Lower leg skin (tissue), 4 donors: ENCODE measurements around the gene MAP1B. TPM values are rescaled to one million over a fixed set of nuclear protein-coding genes. Genes with fewer than 3 reads are reported as not detected.

ENCODE experiments used
- DNase-seq, 2 donors: peaks; one replicate each; pipeline ENCODE4 v3.0.0-alpha.2; 2019; ENCODE audit warnings: low spot score in 2 of 2
- H3K4me3 ChIP-seq: fragments of 200-600 bp; sonication (generic); 2 replicates; pipeline ENCODE4 v1.5.1; 2017; ENCODE audit warnings: mild to moderate bottlenecking, low read depth; ENCODE audit not compliant: poor library complexity, severe bottlenecking
- CTCF ChIP-seq, 3 donors: fragments of 450-650 bp; IDR thresholded peaks; one replicate each; pipeline ENCODE4 v1.5.1; 2016; ENCODE audit warnings: antibody characterized with exemption in 3 of 3, mild to moderate bottlenecking in 3 of 3, moderate library complexity in 2 of 3
- POLR2A ChIP-seq, 2 donors: fragments of 450-650 bp; IDR thresholded peaks; one replicate each; pipeline ENCODE4 v1.6.1; 2016 to 2017; ENCODE audit warnings: antibody characterized with exemption in 2 of 2, mild to moderate bottlenecking in 1 of 2, moderate library complexity in 1 of 2
- WGBS, 2 donors: methylation state at CpG; one replicate each; pipeline ENCODE4 v1.1.5; 2018; 5-methylcytosine and 5-hydroxymethylcytosine counted together
- intact Hi-C: fragments of 100-400 bp; cut with DNase I; formaldehyde crosslinking; loops from one replicate; pipeline ENCODE4 v1.15.0; 2023; ENCODE audit warnings: low total_unique reads
- microRNA-seq, 2 donors: library from miRNA; unstranded; fragments of <30 nt; microRNA quantifications; one replicate each; pipeline ENCODE4, GENCODE V29; 2016; ENCODE audit warnings: borderline replicate concordance in 2 of 2, borderline number of aligned reads in 1 of 2
- total RNA-seq, 4 donors: library from RNA; depleted of rRNA; stranded (reverse); fragments of >200 nt; gene quantifications; one replicate each; pipeline ENCODE4 v1.1.0, GENCODE V29; 2016

The MAP1B gene
- total RNA-seq, 4 donors from 2014 or later: 26.3 to 218 (median 73.9) TPM

GRCh38 chr5:72256536-72256935, 149.3 kb downstream of the MAP1B start:
- whole genome bisulfite sequencing, 2 donors: 91 to 95% methylated on average over 2 of the region's 2 CpGs
- intact Hi-C loops: no loop called here
- DNase-seq: no peak
- H3K4me3 ChIP-seq: no peak overlapping the region
- TF ChIP-seq CTCF (IDR thresholded peaks at IDR 0.05) (no peak), POLR2A (IDR thresholded peaks at IDR 0.05) (no peak)

Small RNA genes within 50 kb of the gene (microRNA-seq; reads per million reads assigned to microRNA genes)
- gene MIR4803: 0 reads per million in 2 donors

Other genes with a start within 250 kb of the MAP1B start
- gene MRPS27, start 212.8 kb downstream of the MAP1B start, total RNA-seq: 10 to 100 TPM; 32.8 to 55.0 (median 44.0) TPM
- 10 to 100 TPM in 1 of 4 donors, 1 to 10 TPM in 3; 7.2 to 12.5 (median 7.9) TPM for gene PTCD2, start 212.9 kb downstream of the MAP1B start, total RNA-seq